NCI-H1048 (cell line): Measurements from ENCODE around the gene CD82.
"Not testable (repeated sequence)": the region's sequence is repeated elsewhere in the genome, so short reads cannot be mapped to it uniquely, and the experiment has no call there.

Experiments
- DNase-seq: peaks from one replicate; lab custom pipeline; 2025; lab: John Stamatoyannopoulos, UW

The CD82 gene

DNA sequence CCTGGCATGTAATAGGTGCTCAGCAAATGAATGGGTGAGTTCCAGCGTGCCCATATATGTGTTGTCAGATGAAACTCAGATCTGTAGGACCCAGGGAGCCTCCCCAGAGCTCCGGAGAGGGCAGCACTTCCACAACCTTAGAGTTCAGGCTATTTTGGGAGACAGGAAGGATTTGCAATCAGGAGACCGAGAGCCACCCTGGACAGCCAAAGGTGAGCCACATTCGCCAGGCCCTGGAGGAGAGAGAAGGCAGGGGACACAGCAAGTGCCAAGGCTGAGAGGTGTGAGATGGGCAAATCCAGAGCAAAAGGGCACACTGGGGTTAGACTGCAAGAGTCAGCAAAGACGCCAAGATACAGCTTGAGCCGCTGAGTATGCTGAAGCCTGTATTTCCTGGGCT, 66.4 kb downstream of the CD82 start:
- no peak for DNase-seq

DNA sequence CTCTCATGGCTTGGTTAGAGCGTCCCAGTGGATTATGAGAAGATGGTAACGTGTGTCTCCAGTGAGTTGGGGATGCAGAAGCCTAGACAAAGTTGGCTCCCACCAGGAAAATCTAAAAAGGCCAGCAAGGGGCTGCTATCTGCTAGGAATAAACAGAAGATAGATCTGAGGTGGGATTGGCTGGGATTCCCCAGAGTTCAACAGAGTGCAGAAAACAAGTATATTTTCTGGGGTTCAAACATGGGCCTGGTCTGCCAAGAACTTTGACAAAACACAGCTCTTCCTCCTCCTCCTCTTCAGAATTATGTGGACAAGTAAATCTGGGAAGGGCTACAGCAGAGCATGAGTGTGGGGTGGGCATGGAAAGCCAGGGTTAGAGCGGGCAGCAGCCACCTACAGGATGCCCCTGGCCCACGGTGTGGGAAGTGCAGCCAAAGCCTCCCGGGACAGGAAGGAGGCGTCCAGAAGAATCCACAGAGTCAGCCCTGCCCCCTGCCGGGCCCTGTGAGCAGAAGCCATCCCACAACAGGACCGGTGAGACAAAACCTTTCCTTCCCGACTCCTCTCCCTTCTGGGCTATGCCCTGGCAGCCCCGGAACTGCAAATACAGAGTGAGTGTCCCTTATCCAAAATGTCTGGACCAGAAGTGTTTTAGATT, 67.1 kb downstream of the CD82 start:
- no peak for DNase-seq

DNA sequence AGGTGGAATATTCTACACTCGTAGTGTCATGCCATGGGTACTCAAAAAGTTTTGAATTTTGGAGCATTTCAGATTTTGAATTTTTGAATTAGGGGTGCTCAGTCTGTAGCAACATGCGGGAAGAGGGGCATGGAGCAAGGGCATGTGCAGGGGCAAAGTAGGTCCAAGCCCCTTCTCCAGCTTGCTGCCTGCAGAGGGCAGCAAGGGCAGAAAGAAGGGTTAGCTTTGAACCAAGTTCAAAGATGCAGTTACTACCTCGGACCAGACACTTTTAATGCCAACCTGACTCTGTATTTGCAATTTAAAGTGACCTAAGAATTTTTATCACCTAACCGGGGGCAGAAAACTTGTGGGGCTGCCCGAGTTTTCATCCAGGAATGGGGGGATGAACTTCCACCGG, 68.2 kb downstream of the CD82 start:
- no peak for DNase-seq

DNA sequence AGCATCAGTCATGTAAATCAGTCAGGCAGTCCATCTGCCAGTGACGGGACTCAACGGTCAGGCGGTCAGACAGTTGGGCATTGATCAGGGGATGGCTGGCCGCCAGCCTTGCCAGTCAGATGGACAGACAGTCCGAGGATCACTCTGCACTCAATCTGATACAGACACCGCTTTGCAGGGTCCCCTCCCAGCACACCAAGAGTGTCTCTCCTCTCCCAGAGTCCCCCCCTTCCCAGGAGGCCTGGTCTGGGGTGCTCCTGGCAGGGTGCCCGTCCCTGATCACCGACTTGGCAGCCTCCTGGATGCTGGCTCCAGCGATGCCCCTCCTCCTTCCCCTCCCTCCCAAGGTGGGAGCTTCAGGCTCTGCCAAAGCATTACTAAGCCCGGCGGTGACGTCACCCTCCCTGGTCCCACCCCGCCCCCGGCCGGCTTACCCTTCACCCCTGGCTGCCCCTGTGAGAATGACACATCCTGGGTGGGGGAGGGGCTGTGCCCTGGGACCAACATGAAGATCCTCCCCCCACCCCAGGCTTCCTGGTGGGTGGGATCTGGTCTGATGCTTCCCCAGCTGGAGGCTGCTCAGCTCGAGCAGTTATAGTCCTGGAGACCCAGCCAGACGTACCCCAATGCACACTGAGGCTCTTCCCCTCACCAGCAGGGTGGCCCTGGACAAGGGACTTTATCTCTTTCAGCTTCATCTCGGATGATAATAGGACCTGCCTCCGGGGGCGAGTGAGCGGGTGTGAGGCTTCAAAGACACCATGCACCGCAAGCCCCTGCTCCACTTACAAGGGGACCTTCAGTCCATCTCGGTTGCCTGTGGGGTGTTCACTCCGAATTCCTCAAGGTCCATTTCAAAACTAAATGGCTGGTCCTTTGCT, 69.2 kb downstream of the CD82 start:
- no peak for DNase-seq

DNA sequence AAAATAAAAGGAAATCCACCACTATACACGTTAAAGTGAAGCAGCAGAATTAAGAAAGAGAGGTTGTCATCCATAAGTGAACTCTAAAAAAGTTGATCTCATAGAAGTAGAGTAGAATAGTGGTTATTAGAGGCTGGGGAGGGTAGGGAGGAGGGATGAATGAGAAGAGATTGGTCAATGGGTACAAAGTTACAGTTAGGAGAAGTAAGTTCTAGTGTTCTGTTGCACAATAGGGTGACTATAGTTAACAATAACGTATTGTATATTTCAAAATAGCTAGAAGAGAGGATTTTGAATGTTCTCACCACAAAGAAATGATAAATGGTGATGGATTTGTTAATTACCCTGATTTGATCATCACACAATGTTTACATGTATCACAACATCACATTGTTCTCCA, 72.0 kb downstream of the CD82 start:
- DNase-seq = no peak

DNA sequence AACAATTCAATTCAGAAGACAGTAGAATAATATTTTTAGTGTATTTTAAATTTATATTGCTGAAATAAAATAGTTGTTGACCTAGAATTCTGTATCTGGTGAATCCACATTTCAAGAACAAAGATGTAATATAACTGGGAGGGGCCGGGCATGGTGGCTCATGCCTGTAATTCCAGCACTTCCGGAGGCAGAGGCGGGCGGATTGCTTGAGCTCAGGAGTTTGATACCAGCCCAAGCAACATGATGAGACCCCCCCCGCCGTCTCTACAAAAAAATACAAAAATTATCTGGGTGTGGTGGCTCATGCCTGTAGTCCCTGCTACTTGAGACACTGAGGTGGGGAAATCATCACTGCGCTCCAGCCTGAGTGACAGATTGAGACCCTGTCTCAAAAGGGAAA, 72.6 kb downstream of the CD82 start:
- DNase-seq = no peak

DNA sequence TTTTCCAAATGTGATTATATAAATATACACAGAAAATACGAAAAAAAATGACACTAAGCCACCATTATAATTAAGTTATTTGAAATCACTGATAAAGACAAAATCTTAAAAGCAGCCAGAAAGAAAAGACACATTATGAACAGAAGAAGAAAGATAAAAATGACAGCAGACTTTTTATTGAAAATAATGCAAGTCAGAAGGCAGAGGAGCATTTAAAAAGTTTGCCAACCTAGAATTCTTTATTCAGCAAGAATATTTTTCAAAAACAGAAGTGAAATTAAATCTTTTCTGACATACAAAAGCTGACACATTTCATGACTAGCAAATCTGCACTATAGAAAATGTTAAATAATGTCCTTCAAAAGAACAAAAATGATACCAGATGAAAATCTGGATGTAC, 77.8 kb downstream of the CD82 start:
- no peak for DNase-seq

DNA sequence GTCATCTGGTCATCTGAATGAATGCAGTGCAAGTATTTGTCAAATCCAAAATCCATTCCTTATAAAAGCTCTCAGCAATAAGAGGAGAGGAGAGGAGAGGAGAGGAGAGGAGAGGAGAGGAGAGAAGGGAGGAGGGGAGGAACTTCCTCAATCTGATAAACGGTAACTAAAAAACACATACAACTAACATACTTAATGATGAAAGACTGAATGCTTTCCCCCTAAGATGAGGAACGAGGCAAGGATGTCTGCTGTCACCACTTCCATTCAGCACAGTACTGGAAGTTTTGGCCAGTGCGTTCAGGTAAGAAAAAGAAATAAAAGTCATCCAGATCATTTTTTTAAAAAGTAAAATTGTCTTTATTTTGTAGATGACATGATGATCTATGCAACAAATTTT, 80.4 kb downstream of the CD82 start:
- DNase-seq = no peak

DNA sequence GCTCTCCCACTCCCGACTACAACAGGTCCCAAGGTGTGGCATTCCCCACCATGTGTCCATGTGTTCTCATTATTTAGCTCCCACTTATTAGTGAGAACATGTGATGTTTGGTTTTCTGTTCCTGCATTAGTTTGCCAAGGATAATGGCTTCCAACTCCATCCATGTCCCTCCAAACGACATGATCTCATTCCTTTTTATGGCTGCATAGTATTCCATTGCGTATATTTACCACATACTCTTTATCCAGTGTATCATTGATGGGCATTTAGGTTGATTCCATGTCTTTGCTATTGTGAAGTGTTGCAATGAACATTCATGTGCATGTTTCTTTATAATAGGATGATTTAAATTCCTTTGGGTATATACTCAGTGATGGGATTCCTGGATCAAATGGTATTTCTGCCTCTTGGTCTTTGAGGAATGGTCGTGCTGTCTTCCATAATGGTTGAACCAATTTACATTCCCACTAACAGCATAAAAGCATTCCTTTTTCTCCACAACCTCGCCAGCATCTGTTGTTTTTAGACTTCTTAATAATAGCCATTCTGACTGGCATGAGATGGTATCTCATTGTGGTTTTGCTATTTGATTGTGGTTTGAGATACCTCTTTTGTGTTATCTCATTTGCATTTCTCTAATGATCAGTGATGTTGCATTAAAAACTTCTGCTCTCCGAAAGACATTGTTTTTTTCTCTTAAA, 81.9 kb downstream of the CD82 start:
- not testable (repeated sequence) for DNase-seq

DNA sequence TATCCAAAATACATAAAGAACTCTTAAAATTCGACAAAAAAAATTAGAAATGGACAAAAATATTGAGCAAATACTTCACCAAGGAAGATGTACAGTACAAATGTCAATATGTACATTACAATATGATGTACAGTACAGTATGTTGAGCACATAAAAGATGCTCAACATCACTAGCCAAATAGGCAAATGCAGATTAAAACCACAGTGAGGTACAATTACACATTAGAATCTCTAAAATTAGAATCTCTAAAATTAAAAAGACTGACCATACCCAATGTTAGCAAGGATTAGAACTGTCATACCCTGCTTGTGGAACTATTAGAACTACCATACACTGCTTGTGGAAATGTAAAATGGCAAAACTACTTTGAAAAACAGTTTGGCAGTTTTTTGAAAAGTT, 82.6 kb downstream of the CD82 start:
- no peak for DNase-seq

DNA sequence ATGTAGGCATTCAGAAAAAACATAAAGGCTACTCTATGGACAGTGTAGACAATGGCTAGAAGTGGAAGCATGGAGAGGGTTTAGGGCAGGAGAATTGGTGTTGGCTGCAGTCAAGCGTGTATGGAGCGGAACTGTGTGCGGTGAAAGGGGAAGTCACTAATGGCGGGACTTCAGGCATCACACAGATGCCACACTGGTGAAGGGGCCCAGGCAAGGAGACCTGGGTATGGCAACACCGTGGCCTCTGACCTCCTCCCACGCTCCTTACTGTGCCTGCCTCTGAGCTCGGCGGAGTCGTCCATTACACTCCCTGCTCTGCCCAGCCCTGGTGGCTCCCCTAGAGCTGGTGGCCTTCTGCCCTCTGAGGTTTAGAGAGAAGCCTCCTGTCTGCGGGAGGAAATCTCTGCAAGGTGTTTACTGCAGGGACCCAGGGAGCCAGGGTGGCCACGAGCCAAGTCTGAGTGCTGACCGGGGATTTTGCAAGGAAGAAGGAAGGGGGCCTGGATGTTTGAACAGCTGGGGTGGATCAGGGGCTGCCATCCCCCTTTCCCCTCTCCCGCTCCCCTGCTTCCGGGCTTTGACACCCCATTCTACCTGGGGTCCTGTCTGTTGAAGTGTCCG, 86.2 kb downstream of the CD82 start:
- no peak for DNase-seq

DNA sequence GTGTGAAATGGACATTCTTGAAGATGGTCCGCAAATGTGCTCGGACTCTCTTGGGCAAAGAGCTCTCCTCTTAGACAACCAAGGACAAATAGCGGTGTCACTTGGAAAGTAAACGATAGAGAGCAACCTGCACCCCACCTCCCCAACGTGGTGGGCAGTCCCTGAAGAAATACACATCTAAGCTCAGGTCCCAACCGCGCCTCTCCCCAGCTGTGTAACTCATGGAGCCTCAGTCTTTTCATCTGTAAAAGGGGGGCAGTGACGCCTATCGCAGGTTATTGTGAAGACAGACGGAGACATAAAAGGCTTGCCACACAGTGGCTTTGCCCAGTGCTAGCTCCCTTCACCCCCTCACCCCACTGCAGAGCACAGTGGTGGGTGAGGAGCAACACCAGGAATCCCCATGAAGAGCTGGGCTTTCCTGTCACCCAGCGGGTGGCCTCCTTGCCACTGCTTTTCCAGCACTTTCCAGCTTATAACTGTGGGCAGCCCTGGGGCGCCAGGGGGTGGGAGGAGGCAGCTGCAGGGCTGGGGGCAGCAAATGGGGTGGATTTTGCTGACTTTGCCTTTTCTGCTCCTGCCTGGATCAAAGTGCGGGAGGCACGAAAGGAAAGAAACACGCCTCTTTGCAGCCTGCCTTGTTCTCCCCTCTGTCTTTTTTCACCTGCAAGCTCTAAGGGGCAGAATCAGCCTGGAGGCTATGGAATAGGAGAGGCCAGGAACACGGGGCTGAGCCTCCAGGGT, 87.6 kb downstream of the CD82 start:
- DNase-seq = no peak

DNA sequence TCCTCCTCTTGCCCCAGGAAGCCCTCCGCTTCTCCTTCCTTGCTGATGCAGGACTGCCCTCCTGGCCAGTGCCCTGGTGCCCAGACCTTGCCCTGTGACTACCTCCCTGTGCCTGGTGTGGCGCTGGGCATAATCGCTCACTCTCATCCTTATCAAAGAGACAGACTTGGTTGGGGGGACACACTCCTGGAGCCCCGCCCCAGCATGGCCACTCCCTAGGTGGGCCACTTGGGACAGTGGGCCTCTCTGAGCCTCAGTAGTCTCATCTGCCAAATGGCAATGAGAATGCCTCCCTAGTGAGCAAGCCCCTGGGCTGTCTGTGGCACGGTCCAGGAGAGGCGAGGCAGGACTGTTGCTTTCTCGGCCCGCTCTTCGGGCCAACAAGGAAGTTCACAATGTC, 88.6 kb downstream of the CD82 start:
- DNase-seq = no peak

DNA sequence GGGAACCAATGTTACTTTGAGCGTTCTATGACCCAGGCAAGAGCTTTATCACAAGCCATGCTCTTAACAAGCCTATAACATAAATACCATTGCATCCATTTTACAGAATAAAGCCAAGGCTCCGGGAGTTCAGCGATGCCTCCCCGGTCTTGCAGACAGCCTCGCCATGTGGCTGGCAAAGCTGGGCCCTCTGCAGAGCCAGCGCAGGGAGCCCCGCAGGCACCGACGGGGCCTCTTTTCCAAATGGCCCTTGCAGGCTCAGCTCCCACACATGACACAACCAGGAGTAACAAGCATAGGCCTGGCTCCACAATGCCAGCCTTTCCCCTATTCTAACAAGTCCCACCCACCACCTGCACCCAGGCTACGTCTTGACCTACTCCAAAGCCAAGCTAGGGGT, 89.1 kb downstream of the CD82 start:
- no peak for DNase-seq

DNA sequence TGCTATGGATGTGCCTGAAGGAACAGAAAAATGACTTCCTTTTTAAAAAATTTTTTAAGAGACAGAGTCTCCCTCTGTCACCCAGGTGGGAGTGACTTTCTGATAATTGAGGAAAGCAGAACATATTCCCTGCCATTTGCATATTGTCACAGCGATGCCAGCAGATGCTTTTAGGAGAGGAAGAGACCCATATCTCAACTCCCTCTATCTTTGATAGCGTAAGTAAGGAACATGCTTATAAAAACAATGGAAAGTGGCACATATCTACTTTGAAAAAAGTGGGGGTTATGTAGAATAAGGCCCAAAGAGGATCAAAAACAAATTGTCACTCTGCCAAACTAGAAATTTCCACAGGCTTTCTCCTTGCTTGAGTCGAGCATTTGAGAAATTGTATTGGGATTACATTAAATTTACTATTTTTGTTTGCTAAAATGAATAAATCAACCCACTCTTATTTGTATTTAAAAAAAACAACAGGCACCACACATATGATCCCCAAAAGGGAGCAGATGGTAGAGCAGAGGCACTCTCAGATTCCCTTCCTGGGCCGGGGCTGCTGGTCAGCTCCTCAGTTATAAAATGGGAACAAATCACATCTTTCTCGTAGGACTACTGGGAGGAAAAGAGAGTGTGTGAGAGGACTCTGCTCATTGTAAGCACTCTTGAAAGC, 92.5 kb downstream of the CD82 start:
- DNase-seq = no peak

DNA sequence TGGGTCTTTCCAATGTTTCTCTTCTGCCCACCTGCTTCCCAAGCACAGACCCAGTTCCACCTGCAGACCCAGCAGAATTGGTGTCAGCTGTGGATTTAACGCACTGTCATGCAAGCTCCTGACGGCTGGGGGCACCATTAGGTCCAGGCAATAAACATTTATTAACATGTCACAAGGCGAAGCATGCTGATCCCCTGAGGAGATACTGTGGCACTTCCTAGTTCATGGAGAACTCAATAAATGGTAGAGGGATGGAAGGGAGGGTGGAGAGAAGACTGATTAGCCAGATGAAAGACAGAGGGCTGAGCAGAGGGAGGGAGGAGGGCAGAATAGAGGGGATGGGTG, 93.0 kb downstream of the CD82 start:
- DNase-seq = no peak

DNA sequence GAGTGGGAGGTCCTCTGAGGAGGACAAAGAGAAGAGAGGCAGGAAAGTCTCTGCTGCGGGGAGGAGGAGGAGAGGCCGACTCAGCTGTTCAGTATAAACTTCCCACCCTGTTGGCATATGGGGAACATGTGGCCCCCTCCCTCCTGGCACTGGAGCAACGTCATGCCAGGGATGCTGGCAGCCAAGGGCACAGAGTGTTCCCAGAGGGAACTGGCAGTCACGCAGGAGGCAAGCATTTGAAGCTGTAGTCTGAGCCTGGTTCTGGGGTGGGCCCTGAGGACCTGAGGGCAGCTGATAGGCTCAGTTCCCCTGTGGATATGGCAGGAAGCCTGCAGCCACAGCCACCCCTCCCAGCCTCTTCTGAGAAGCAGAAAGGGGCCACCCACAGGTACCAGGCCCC, 94.2 kb downstream of the CD82 start:
- DNase-seq = no peak

DNA sequence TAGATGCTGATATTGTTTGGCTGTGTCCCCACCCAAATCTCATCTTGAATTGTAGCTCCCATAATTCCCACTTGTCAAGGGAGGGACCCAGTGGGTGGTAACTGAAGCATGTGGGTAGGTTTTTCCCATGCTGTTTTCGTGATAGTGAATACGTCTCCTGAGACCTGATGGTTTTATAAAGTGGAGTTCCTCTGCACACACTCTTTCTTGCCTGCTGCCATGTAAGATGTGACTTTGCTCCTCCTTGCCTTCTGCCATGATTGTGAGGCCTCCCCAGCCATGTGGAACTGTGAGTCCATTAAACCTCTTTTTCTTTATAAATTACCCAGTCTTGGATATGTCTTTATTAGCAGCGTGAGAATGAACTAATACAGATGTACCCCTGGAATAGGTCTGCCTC, 95.1 kb downstream of the CD82 start:
- DNase-seq = not testable (repeated sequence)

DNA sequence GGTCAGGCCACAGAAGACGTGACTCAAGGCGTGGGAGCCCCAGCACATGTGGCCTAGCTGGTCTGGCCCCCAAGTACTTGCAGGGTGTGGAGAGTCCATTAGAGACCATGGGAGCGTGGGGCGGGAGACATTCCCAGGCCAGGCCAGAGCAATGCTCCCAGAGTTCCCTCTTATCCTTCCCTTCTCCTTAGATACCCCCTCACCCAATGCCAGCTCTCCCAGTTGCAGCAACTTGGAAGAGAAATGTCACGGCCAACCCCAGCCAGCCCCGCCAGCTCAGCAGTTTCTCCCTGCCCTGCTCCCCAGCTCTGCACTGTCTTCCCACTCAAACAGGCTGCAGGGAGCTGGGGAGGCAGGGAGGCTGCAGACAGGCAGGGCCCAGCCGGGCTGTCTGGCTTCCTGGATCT, 95.9 kb downstream of the CD82 start:
- no peak for DNase-seq
